PC-3 (cell line): ENCODE measurements around the gene TNNC1. TPM values are rescaled to one million over a fixed set of nuclear protein-coding genes. Genes with fewer than 3 reads are reported as not detected.

Source experiments
- ATAC-seq: fragments of 200-7000 bp; cut with Tn5 transposase; 2 replicates; pipeline ENCODE4 v1.9.1; 2020; ENCODE audit warnings: mild to moderate bottlenecking, moderate library complexity
- BruUV-seq: library from RNA; stranded (reverse); fragments of 400-500 nt; replicated peaks from 2 replicates; lab custom pipeline; 2021; lab: Mats Ljungman, UMichigan
- CTCF ChIA-PET: fragments of 300-600 bp; sonication (Branson Sonifier 250); formaldehyde crosslinking; loops from one replicate; lab custom pipeline; 2022; ENCODE audit warnings: antibody characterized with exemption; lab: Charles Lee
- POLR2A ChIA-PET: fragments of 300-600 bp; sonication (Branson Sonifier 250); formaldehyde crosslinking; loops from one replicate; lab custom pipeline; 2022; ENCODE audit warnings: antibody characterized with exemption; ENCODE audit not compliant: unreplicated experiment; lab: Charles Lee
- DNase-seq: peaks from one replicate; pipeline ENCODE4 v3.0.0-alpha.2; 2015
- H2AFZ ChIP-seq: fragments of 300-600 bp; sonication (generic); 2 replicates; pipeline ENCODE4 v1.6.0; 2016; ENCODE audit warnings: antibody characterized with exemption, low read length
- H3F3A ChIP-seq: fragments of 300-600 bp; sonication (generic); one replicate; pipeline ENCODE4 v1.6.0; 2017; ENCODE audit warnings: antibody characterized with exemption, low read length, control low read depth, mild to moderate bottlenecking; ENCODE audit not compliant: unreplicated experiment
- H3K27ac ChIP-seq: fragments of 300-600 bp; sonication (generic); 2 replicates; pipeline ENCODE4 v1.5.1; 2016; ENCODE audit warnings: mild to moderate bottlenecking, low read length
- H3K27me3 ChIP-seq: fragments of 300-600 bp; sonication (generic); 2 replicates; pipeline ENCODE4 v1.6.1; 2016; ENCODE audit warnings: low read length, mixed read lengths
- H3K36me3 ChIP-seq: fragments of 300-600 bp; sonication (generic); 2 replicates; pipeline ENCODE4 v1.6.1; 2016; ENCODE audit warnings: low read depth, mixed run types, low read length, mixed read lengths
- H3K4me1 ChIP-seq: fragments of 300-600 bp; sonication (generic); 2 replicates; pipeline ENCODE4 v1.5.1; 2016; ENCODE audit warnings: low read length; ENCODE audit not compliant: insufficient read depth
- H3K4me2 ChIP-seq: fragments of 300-600 bp; sonication (generic); 2 replicates; pipeline ENCODE4 v1.6.0; 2016; ENCODE audit warnings: low read length
- H3K4me3 ChIP-seq: fragments of 300-600 bp; sonication (generic); 2 replicates; pipeline ENCODE4 v1.5.1; 2016; ENCODE audit warnings: mild to moderate bottlenecking, low read length, mixed read lengths
- H3K79me2 ChIP-seq: fragments of 300-600 bp; sonication (generic); 2 replicates; pipeline ENCODE4 v1.6.1; 2017; ENCODE audit warnings: low read length, mixed read lengths
- H3K9ac ChIP-seq: fragments of 300-600 bp; sonication (generic); 2 replicates; pipeline ENCODE4 v1.6.0; 2016; ENCODE audit warnings: mild to moderate bottlenecking, low read length
- H3K9me2 ChIP-seq: fragments of 300-600 bp; sonication (generic); replicated peaks from 2 replicates; pipeline ENCODE4 v1.6.1; 2016; ENCODE audit warnings: mixed run types, low read length, mixed read lengths
- H3K9me3 ChIP-seq: fragments of 300-600 bp; sonication (generic); 2 replicates; pipeline ENCODE4 v1.6.1; 2016; ENCODE audit warnings: low read length, mixed read lengths
- H4K20me1 ChIP-seq: fragments of 300-600 bp; sonication (generic); 2 replicates; pipeline ENCODE4 v1.6.1; 2016; ENCODE audit warnings: low read length, mixed read lengths
- EZH2 ChIP-seq: fragments of 300-600 bp; sonication (generic); IDR thresholded peaks from one replicate; pipeline ENCODE4 v1.6.1; 2017; ENCODE audit warnings: antibody characterized with exemption, mild to moderate bottlenecking, low read length; ENCODE audit not compliant: unreplicated experiment
- EZH2phosphoT487 ChIP-seq: fragments of 300-600 bp; sonication (generic); IDR thresholded peaks from 2 replicates; pipeline ENCODE4 v1.6.1; 2018; ENCODE audit warnings: mild to moderate bottlenecking, antibody characterized with exemption, low read length, borderline replicate concordance
- intact Hi-C: fragments of 100-400 bp; cut with micrococcal nuclease; formaldehyde crosslinking; loops from 2 replicates; pipeline ENCODE4 v1.9.0; 2023
- total RNA-seq: library from RNA; depleted of rRNA; stranded (reverse); fragments of >200 nt; gene quantifications from 2 replicates; pipeline ENCODE4 v1.2.3, GENCODE V29; 2014
- TF ChIP-seq, protein P1 (sequence below): fragments of 300-600 bp; sonication (generic); conservative IDR thresholded peaks from 2 replicates; pipeline ENCODE4 v1.5.1; 2017; ENCODE audit warnings: antibody characterized with exemption, low read depth, mild to moderate bottlenecking, low read length

Gene TNNC1
- total RNA-seq, 1 experiment from 2014 or later, result 4.9 TPM

DNA sequence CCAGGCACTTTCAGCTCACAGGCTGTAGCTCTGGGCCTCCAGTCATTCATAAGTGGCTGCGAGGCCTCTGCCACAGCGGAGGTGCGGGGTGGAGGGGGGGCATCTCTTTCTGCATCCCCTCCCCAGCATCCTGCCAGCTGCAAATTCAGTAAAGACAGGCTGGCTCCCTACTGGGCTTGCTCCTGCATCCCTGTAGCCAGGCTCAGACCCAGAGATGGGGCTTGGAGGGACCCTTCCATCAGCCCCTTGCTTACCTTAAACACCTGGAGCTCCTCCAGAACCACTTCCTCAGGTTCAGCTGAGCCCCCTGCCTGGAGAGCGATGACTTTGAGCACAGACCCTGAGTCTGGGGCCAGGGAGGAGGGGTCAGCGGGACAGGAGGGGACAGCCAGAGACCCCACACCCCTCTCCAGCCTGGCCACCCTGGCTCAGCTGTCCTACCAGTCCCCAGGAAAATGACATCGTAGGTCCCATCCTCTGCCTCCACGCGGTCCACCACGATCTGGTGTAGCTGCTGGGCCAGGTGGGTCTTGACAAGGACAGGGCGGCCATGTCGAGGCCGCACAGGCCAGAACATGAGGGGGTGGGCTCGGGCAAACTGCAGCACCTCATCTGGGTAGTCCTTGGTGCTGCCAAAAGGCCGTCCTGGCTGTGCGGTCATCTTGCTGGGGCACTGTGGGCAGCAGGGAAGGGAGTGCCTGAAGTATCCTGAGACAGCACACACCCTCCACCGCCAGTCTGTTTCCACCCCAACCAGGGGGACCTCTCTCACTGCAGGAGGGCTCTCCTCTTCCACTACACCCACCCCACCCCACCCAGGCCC lies 14.2 kb downstream of the TNNC1 start:
- ChIA-PET CTCF (no interaction called here), POLR2A (no interaction called here)
- intact Hi-C loops, result no loop called here
- H3K27ac ChIP-seq, result no peak overlapping the region
- H3K9ac ChIP-seq, result no peak overlapping the region
- no peak overlapping the region for H2AFZ ChIP-seq
- no peaks in the 10 kb centered on the region for H3K9me2 ChIP-seq
- TF ChIP-seq EZH2 (no peak), EZH2phosphoT487 (no peak)
- TF ChIP-seq, protein P1, sequence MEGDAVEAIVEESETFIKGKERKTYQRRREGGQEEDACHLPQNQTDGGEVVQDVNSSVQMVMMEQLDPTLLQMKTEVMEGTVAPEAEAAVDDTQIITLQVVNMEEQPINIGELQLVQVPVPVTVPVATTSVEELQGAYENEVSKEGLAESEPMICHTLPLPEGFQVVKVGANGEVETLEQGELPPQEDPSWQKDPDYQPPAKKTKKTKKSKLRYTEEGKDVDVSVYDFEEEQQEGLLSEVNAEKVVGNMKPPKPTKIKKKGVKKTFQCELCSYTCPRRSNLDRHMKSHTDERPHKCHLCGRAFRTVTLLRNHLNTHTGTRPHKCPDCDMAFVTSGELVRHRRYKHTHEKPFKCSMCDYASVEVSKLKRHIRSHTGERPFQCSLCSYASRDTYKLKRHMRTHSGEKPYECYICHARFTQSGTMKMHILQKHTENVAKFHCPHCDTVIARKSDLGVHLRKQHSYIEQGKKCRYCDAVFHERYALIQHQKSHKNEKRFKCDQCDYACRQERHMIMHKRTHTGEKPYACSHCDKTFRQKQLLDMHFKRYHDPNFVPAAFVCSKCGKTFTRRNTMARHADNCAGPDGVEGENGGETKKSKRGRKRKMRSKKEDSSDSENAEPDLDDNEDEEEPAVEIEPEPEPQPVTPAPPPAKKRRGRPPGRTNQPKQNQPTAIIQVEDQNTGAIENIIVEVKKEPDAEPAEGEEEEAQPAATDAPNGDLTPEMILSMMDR, result no peak
- no peaks in the 10 kb centered on the region for H3K79me2 ChIP-seq
- H3K9me3 ChIP-seq, result no peaks in the 10 kb centered on the region
- H3F3A ChIP-seq, result no peaks in the 10 kb centered on the region
- ATAC-seq (no peak), DNase-seq (no peak)
- no peaks in the 10 kb centered on the region for H3K36me3 ChIP-seq
- no peak overlapping the region for H3K4me2 ChIP-seq
- BruUV-seq, result no TSS peak
- no peaks in the 10 kb centered on the region for H4K20me1 ChIP-seq
- H3K4me1 ChIP-seq, result peaks cover 11% of the 10 kb centered on the region
- no peak overlapping the region for H3K4me3 ChIP-seq
- no peaks in the 10 kb centered on the region for H3K27me3 ChIP-seq

DNA sequence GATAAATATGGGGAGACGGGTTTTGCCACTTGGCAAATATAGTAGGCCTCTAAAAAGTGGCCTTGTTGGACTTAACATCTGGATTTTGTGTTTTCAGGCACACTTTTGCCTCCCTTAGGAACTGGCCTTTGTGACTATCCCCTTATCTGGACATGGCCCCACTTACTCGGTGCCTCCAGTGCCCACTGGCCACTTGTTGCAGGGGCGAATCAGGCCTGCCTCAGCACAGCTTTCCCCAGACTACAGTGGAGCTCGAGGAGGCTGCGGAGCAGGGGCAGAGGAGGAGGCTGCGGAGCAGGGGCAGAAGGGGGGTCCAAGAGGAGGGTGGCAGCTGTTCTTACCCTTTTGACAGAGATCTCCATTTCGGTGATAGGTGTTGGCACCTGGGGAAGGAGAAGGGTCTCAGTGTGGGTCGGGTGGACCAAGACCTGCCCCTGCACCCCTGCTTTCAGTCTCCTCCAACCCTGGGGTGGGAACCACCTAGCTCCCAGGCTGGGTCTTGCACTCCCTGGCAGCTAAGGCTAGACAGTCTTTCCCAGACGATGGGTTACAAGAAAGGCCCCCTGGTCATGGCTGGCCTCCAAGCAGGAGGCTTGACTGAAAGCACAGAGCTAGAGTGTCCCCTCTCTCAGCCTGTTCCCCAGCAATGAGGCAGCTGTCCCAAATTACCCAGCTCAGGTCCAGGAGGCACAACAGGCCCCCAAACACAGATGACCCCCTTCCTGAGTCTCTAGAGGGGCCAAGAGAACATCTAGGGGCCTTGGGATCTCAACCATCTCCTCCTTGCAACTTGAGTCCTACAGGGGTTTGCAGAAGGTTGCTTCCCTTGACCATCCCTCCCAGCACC lies 15.0 kb downstream of the TNNC1 start:
- DNase-seq (no peak), ATAC-seq (no peak)
- Histone ChIP-seq H3K27me3 (no peaks in the 10 kb centered on the region), H3K36me3 (no peaks in the 10 kb centered on the region), H3K79me2 (no peaks in the 10 kb centered on the region), H3K27ac (no peak overlapping the region), H3F3A (no peaks in the 10 kb centered on the region), H3K9ac (no peak overlapping the region), H3K4me1 (peaks cover 11% of the 10 kb centered on the region), H2AFZ (no peak overlapping the region), H3K4me3 (no peak overlapping the region), H3K9me3 (no peaks in the 10 kb centered on the region), H4K20me1 (no peaks in the 10 kb centered on the region), H3K9me2 (no peaks in the 10 kb centered on the region), H3K4me2 (no peak overlapping the region)
- CTCF ChIA-PET, result no interaction called here
- BruUV-seq, result no TSS peak
- POLR2A ChIA-PET, result no interaction called here
- TF ChIP-seq, protein P1, result no peak
- TF ChIP-seq EZH2 (no peak), EZH2phosphoT487 (no peak)
- intact Hi-C loops, result no loop called here

DNA sequence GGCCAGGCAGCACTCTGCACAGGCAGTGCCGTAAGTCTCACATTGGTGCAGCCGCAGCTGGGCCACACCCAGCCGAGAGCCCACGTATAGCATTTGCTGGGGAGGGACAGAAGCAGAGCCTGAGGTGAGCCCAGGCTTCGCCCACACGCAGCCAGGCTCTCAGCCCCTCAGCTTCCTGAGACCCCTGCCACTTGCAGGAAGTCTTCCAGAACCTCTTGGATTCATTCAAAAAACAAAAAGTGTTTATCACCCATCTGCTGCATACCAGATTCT lies 15.8 kb downstream of the TNNC1 start:
- no peak for DNase-seq
- Histone ChIP-seq H3K9ac (no peak overlapping the region), H3K79me2 (no peaks in the 10 kb centered on the region), H4K20me1 (no peaks in the 10 kb centered on the region), H2AFZ (peak overlapping the region; percentile 42; the same call in 1 of the 2 replicates), H3K36me3 (no peaks in the 10 kb centered on the region), H3K27me3 (no peaks in the 10 kb centered on the region), H3K9me3 (no peaks in the 10 kb centered on the region), H3K4me3 (no peak overlapping the region), H3F3A (no peaks in the 10 kb centered on the region), H3K4me2 (0 out of 2 replicates have a peak overlapping the region, but pooled peaks have one; percentile 5), H3K27ac (no peak overlapping the region), H3K9me2 (no peaks in the 10 kb centered on the region), H3K4me1 (peaks cover 11% of the 10 kb centered on the region)
- CTCF ChIA-PET, result no interaction called here
- POLR2A ChIA-PET, result no interaction called here
- TF ChIP-seq EZH2, result no peak
- TF ChIP-seq EZH2phosphoT487, result no peak
- intact Hi-C loops, result no loop called here
- no TSS peak for BruUV-seq
- ATAC-seq, result no peak
